Dedifferentiated amniotic fluid mesenchymal stem cell (primary cell): ENCODE results near the gene GPR34.
"Not testable (repeated sequence)": the region's sequence is repeated elsewhere in the genome, so short reads cannot be mapped to it uniquely, and the experiment has no call there.

Source experiments
- DNase-seq: peaks from one replicate; pipeline ENCODE4 v3.0.0-alpha.2; 2016; ENCODE audit errors: extremely low spot score

GPR34 gene

GRCh38 chrX:41695426-41695825 lies 6.7 kb downstream of the GPR34 start:
- no peak for DNase-seq

- DNase-seq = no peak
These were observed 14.8 kb downstream of the GPR34 start for GRCh38 chrX:41703574-41704029.

GRCh38 chrX:41705042-41705441 lies 16.3 kb downstream of the GPR34 start:
- DNase-seq = no peak

GRCh38 chrX:41705680-41706374 lies 17.1 kb downstream of the GPR34 start:
- no peak for DNase-seq

- DNase-seq = no peak
These were observed 18.4 kb downstream of the GPR34 start for GRCh38 chrX:41707218-41707617.

GRCh38 chrX:41708486-41708885 lies 19.7 kb downstream of the GPR34 start:
- no peak for DNase-seq

GRCh38 chrX:41711021-41711667 lies 22.4 kb downstream of the GPR34 start:
- DNase-seq = no peak

- no peak for DNase-seq
These were observed 27.4 kb downstream of the GPR34 start for GRCh38 chrX:41716222-41716621.

- no peak for DNase-seq
These were observed 28.1 kb downstream of the GPR34 start for GRCh38 chrX:41716767-41717473.

- DNase-seq = no peak
These were observed 29.9 kb downstream of the GPR34 start for GRCh38 chrX:41718481-41719235.

GRCh38 chrX:41719610-41720009 lies 30.8 kb downstream of the GPR34 start:
- DNase-seq = not testable (repeated sequence)

GRCh38 chrX:41720125-41720779 lies 31.5 kb downstream of the GPR34 start:
- no peak for DNase-seq

- DNase-seq = no peak
These were observed 32.8 kb downstream of the GPR34 start for GRCh38 chrX:41721590-41721989.

- DNase-seq = no peak
These were observed 33.4 kb downstream of the GPR34 start for GRCh38 chrX:41722214-41722613.

- no peak for DNase-seq
These were observed 34.2 kb downstream of the GPR34 start for GRCh38 chrX:41722816-41723618.

GRCh38 chrX:41723826-41724225 lies 35.1 kb downstream of the GPR34 start, which contains the start of gene GPR82:
Gene GPR82, plus strand, starts transcription at chrX:41724181. Its CDS starts 2,846 bp downstream, at chrX:41727027.
- DNase-seq = no peak

- DNase-seq = no peak
These were observed 39.4 kb downstream of the GPR34 start for GRCh38 chrX:41728125-41728524.

GRCh38 chrX:41730081-41730480 lies 41.3 kb downstream of the GPR34 start:
- DNase-seq = no peak

GRCh38 chrX:41732260-41732659 lies 43.5 kb downstream of the GPR34 start:
- DNase-seq = no peak

- no peak for DNase-seq
These were observed 45.2 kb downstream of the GPR34 start for GRCh38 chrX:41733939-41734338.

- no peak for DNase-seq
These were observed 45.8 kb downstream of the GPR34 start for GRCh38 chrX:41734530-41734929.
